ENCODE measurements around the gene KCNK17.

The KCNK17 gene

DNA sequence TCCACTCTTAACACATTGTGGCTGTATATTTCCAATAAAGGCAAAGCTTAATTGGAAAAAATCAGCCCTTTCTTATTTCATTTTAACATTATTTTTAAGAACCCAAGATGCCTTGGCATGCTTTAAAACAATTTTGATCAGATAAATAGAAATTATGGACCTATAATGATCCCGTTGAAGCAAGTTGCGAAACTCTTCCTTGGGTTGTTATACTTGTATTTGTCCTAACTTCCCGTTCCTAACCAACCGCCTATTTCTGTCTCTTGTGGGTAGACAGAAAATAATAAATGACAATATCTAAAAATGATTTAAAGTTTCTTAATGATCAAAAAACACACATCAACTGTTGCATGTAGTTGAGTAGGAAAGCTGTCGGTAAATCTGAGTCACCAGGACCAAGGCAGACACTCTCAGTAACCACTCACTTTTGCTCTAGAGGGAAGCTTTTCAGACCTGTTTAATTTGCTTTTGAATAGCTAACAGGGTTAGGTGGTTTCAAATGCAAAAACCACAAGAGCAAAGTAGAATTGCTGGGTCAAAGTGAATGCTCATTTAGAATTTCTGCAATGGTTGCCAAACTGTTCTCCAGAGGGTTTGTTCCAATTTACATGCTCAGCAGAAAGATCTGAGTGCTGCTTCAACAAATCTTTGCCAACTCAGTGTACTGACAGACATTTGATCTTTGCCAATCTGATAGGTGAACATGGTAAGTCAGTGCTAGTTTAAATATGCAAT lies 50.7 kb downstream of the KCNK17 start:
- no peak for DNase-seq

DNA sequence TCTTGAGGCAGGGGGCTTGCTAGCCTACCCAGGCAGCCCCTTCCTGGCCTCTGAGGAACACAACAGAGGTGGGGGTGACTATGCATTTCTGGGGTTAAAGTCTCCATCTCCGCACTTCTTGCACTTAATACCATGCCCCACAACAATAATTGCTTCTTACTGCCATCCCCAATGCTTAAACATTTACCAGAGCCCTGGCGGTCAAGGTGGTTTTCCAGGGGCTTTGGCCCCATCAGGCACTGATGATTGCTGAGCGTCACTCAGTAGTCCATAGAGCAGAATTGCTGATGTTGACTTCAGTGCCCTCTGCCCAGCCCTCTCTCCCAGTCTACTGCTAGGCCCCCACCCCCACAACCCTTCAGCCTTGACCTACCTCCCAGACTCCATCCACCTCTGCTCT lies 52.5 kb downstream of the KCNK17 start:
- no peak for DNase-seq

DNA sequence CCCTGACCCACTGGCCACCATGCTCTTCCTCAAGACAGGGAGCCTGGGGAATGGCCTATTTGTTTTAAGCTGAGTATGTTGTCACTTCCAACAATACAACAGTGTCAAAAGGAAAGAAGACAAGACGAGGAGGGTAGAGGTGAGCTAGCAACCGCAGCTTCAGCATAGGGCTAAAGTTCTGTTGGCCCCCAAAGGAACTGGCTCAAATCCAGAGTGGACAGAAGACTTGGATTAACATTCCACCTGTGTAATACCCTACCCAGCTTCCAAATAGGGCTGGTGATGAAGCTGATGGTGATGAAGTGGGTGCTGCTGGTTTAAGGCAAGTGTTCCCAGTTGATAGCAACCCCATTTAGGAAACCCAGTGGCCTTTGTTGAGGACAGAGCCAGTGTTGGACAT lies 53.3 kb downstream of the KCNK17 start:
- no peak for DNase-seq

DNA sequence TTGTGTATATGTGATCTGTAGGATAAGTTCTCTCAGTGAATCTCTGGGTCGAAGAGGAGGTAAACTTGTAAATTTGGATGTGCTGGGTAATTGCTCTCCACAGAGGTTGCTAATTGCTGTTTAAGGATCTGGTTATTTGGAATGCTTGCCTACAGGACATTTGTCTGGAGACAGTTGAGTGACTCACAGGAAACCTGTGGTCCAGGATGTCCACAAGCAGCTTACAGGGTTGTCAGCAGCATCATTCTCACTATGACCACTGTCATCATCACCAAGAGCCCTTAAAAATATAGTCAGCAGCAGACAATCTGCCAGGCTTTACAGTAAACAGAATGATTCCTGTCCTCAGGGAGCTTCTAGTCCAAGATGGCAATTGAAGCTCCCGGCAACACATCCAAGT lies 53.8 kb downstream of the KCNK17 start:
- DNase-seq = no peak

DNA sequence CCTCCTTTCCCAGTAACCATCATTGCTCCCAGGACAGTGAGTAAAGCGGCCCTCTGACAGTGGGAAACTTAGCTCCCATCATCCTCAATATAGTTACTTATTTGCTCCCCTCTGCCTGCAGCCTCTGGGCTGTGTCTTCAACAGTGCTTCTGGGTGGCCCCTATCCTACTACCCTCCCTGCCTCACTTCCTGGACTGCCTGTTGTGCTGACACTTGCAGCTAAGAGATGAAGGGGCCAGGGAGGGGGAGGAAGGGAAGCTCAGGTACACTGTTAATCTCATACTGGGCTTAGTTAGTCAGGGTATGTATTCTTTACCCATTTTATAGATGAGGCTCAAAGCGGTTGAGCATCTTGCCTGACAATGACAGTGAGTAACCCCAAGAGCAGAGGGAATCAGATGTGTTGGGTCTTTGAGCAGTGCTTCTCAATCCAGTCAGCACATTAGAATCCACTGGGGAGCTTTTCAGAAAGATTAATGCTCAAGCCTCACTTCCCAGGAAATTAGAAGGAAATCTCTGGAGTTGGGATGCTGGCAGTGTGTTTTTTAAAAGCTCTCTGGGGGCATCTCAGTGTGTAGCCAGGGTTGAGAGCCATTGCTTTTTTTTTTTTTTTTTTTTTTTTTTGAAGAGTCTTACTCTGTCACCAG lies 57.8 kb downstream of the KCNK17 start:
- no peak for DNase-seq

DNA sequence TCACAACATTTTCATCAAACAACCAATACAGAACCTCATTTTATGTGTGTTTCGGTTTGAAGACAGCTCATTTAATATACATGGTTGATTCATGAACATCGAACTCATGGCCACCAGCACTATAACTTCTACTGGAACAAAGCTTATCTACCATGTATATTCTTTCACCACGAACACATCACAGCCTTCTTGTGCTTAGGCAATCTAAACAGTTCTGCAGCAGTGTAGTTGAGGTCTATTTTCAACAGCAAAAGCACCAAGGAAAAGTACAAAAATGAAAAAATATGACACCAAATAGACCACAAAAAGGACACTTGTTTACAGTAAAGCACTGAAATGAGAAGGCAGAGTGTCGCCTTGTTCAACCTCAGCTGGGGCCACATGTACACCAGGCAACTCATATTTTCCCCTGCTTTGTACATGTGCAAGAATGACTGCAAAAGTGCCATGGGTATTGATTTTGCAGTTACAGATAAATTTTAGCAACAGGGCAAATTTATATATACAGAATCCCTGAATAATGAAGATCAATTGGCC lies 59.2 kb downstream of the KCNK17 start:
- no peak for DNase-seq

DNA sequence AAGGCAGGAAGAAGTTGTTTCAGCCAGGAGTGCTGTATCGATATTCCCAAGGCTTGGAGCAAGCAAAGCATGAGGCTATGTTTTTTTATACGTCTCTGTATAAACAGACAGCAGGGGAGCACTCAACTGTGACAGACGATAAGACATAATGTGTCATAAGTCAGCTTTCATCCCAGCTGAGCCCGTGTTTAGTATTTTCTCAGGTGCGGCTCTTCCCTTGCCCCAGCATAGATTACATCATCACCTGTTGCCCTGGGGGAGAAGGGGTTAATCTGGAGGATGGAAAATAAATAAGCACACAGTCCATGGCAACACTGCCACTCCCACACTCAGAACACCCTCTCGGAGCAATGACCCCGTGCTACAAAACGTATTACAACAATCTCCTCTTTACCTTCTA lies 62.8 kb downstream of the KCNK17 start:
- no peak for DNase-seq

DNA sequence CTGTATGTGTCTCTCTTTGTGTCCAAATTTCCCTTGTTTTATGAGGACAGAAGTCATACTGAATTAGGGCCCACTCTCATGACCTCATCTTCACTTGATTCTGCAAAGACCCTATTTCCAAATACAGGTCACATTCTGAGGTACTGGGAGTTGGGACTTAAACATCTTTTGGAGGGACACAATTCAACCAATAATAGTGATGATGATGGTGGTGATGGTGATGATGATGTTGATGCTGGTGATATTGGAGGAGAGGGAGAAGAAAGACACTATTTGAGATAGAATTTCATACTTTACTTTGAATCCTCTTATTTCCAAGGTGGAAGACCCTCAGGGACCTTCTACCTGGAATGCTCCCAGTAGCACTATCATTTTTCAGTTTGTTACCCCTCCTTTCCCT lies 63.7 kb downstream of the KCNK17 start:
- DNase-seq = no peak

DNA sequence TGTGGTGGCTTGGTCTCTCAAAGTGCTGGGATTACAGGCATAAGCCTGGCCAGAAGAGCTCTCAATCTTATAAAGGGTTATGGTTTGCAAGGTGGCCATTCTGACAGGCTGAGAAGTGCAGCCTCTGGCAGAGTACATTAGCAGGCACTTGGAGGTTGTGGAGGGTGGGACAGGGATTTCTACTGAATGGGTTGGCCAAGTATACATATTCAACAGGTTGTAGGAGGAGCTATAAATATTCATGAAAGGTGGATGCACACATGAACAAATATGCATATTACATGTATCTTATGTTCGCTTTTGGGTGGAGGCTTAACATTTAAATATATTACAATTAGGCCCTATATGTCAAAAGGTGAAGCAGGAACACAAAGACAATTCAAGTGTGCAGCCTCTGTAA lies 64.9 kb downstream of the KCNK17 start:
- no peak for DNase-seq

Measured in NCI-H1930 (cell line).